MM.1S (cell line): ENCODE data around the gene ZNF771.

ENCODE experiments used
- DNase-seq: peaks from one replicate; pipeline ENCODE4 v3.0.0-alpha.2; 2015
- H2AFZ ChIP-seq: fragments of 300-600 bp; sonication (generic); 2 replicates; pipeline ENCODE4 v1.6.0; 2016; ENCODE audit warnings: antibody characterized with exemption, low read length
- H3F3A ChIP-seq: fragments of 300-600 bp; sonication (generic); 2 replicates; pipeline ENCODE4 v1.6.1; 2016; ENCODE audit warnings: mild to moderate bottlenecking, antibody characterized with exemption, low read length, moderate library complexity, mixed read lengths; ENCODE audit not compliant: insufficient read depth
- H3K27ac ChIP-seq: fragments of 300-600 bp; sonication (generic); 2 replicates; pipeline ENCODE4 v1.5.1; 2016; ENCODE audit warnings: mild to moderate bottlenecking, low read length
- H3K27me3 ChIP-seq: fragments of 300-600 bp; sonication (generic); replicated peaks from 2 replicates; pipeline ENCODE4 v1.6.0; 2016; ENCODE audit warnings: low read length; ENCODE audit not compliant: insufficient read depth
- H3K36me3 ChIP-seq: fragments of 300-600 bp; sonication (generic); replicated peaks from 2 replicates; pipeline ENCODE4 v1.6.1; 2016; ENCODE audit warnings: mild to moderate bottlenecking, low read length, mixed read lengths; ENCODE audit not compliant: insufficient read depth
- H3K4me1 ChIP-seq: fragments of 300-600 bp; sonication (generic); 2 replicates; pipeline ENCODE4 v1.6.1; 2016; ENCODE audit warnings: low read length, mixed read lengths
- H3K4me2 ChIP-seq: fragments of 300-600 bp; sonication (generic); 2 replicates; pipeline ENCODE4 v1.6.0; 2016; ENCODE audit warnings: low read depth, low read length
- H3K4me3 ChIP-seq: fragments of 300-600 bp; sonication (generic); 2 replicates; pipeline ENCODE4 v1.5.1; 2016; ENCODE audit warnings: low read length, mixed read lengths
- H3K79me2 ChIP-seq: fragments of 300-600 bp; sonication (generic); 2 replicates; pipeline ENCODE4 v1.6.1; 2016; ENCODE audit warnings: mixed run types, low read length, mixed read lengths
- H3K9ac ChIP-seq: fragments of 300-600 bp; sonication (generic); 2 replicates; pipeline ENCODE4 v1.6.1; 2016; ENCODE audit warnings: low read length, mixed read lengths
- H3K9me2 ChIP-seq: fragments of 300-600 bp; sonication (generic); replicated peaks from 2 replicates; pipeline ENCODE4 v1.6.1; 2016; ENCODE audit warnings: mild to moderate bottlenecking, low read length, mixed read lengths; ENCODE audit not compliant: insufficient read depth
- H3K9me3 ChIP-seq: fragments of 300-600 bp; sonication (generic); replicated peaks from 2 replicates; pipeline ENCODE4 v1.6.1; 2016; ENCODE audit warnings: mild to moderate bottlenecking, low read length, mixed read lengths; ENCODE audit not compliant: insufficient read depth
- H4K20me1 ChIP-seq: fragments of 300-600 bp; sonication (generic); 2 replicates; pipeline ENCODE4 v1.6.1; 2016; ENCODE audit warnings: mild to moderate bottlenecking, low read length, moderate library complexity, mixed read lengths; ENCODE audit not compliant: insufficient read depth
- CTCF ChIP-seq: fragments of 300-600 bp; sonication (generic); IDR thresholded peaks from 2 replicates; pipeline ENCODE4 v1.5.1; 2016; ENCODE audit warnings: antibody characterized with exemption, low read length, mixed read lengths
- EZH2 ChIP-seq: fragments of 300-600 bp; sonication (generic); optimal IDR thresholded peaks from 2 replicates; pipeline ENCODE3; 2017; ENCODE audit warnings: low read depth, mild to moderate bottlenecking, antibody characterized with exemption, low read length, mixed read lengths
- EZH2phosphoT487 ChIP-seq: fragments of 300-600 bp; sonication (generic); IDR thresholded peaks from 2 replicates; pipeline ENCODE4 v1.6.1; 2018; ENCODE audit warnings: antibody characterized with exemption, low read length

ZNF771 gene

GRCh38 chr16:30358990-30359870 is 48.2 kb upstream of the ZNF771 start:
- H3K9me2 ChIP-seq = no peaks in the 10 kb centered on the region
- H2AFZ ChIP-seq = no peak overlapping the region
- no peaks in the 10 kb centered on the region for H4K20me1 ChIP-seq
- H3K4me2 ChIP-seq = no peak overlapping the region
- DNase-seq = no peak
- no peaks in the 10 kb centered on the region; the same call in 1 of the 2 replicates for H3K36me3 ChIP-seq
- no peak for TF ChIP-seq EZH2
- no peak for TF ChIP-seq EZH2phosphoT487
- TF ChIP-seq CTCF = no peak
- H3F3A ChIP-seq = peaks cover 9% of the 10 kb centered on the region
- H3K27me3 ChIP-seq = no peaks in the 10 kb centered on the region
- H3K79me2 ChIP-seq = peaks cover 62% of the 10 kb centered on the region
- H3K27ac ChIP-seq = no peak overlapping the region
- H3K9me3 ChIP-seq = no peaks in the 10 kb centered on the region
- H3K4me1 ChIP-seq = peaks cover 8% of the 10 kb centered on the region; the same call in 1 of the 2 replicates
- no peak overlapping the region for H3K9ac ChIP-seq
- H3K4me3 ChIP-seq = no peak overlapping the region

- H3K9me3 ChIP-seq = no peaks in the 10 kb centered on the region
- peaks cover 62% of the 10 kb centered on the region for H3K79me2 ChIP-seq
- H3K27ac ChIP-seq = no peak overlapping the region
- peaks cover 8% of the 10 kb centered on the region; the same call in 1 of the 2 replicates for H3K4me1 ChIP-seq
- H3K9ac ChIP-seq = no peak overlapping the region
- peaks cover 9% of the 10 kb centered on the region for H3F3A ChIP-seq
- no peak for DNase-seq
- H3K4me2 ChIP-seq = no peak overlapping the region
- no peak overlapping the region for H3K4me3 ChIP-seq
- no peaks in the 10 kb centered on the region for H4K20me1 ChIP-seq
- no peak overlapping the region for H2AFZ ChIP-seq
- H3K9me2 ChIP-seq = no peaks in the 10 kb centered on the region
- no peaks in the 10 kb centered on the region for H3K27me3 ChIP-seq
- no peaks in the 10 kb centered on the region; the same call in 1 of the 2 replicates for H3K36me3 ChIP-seq
- TF ChIP-seq CTCF (no peak), EZH2 (no peak), EZH2phosphoT487 (no peak)
These were observed 47.6 kb upstream of the ZNF771 start for GRCh38 chr16:30359871-30360170.

- DNase-seq = no peak
- Histone ChIP-seq H2AFZ (no peak overlapping the region), H3K9me2 (no peaks in the 10 kb centered on the region), H3K4me1 (peaks cover 3% of the 10 kb centered on the region; the same call in 1 of the 2 replicates), H3K4me3 (no peak overlapping the region), H3F3A (peaks cover 6% of the 10 kb centered on the region), H3K9me3 (no peaks in the 10 kb centered on the region), H4K20me1 (no peaks in the 10 kb centered on the region), H3K27me3 (no peaks in the 10 kb centered on the region), H3K79me2 (peaks cover 63% of the 10 kb centered on the region), H3K4me2 (no peak overlapping the region), H3K36me3 (no peaks in the 10 kb centered on the region; the same call in 1 of the 2 replicates), H3K9ac (no peak overlapping the region), H3K27ac (no peak overlapping the region)
- TF ChIP-seq EZH2 = no peak
- TF ChIP-seq CTCF = no peak
- no peak for TF ChIP-seq EZH2phosphoT487
These were observed 46.2 kb upstream of the ZNF771 start for GRCh38 chr16:30361180-30361579.
